NCI-H82 treated with DMSO at 0.1 percent for 48 hours (cell line): Measurements from ENCODE around the gene SCN1A.
A peak's percentile ranks its signal among the peaks of the same experiment; 100 is the strongest.
"Not testable (repeated sequence)": the region's sequence is repeated elsewhere in the genome, so short reads cannot be mapped to it uniquely, and the experiment has no call there.

Source experiments
- DNase-seq: peaks from one replicate; lab custom pipeline; 2025; ENCODE audit not compliant: unreplicated experiment; lab: John Stamatoyannopoulos, UW

Gene SCN1A

GRCh38 chr2:165989851-165990250 lies 138.0 kb downstream of the SCN1A start:
- no peak for DNase-seq

- no peak for DNase-seq
These were observed 142.7 kb downstream of the SCN1A start for GRCh38 chr2:165985120-165985519.

- DNase-seq = not testable (repeated sequence)
These were observed 155.7 kb downstream of the SCN1A start for GRCh38 chr2:165972161-165972560.

DNA sequence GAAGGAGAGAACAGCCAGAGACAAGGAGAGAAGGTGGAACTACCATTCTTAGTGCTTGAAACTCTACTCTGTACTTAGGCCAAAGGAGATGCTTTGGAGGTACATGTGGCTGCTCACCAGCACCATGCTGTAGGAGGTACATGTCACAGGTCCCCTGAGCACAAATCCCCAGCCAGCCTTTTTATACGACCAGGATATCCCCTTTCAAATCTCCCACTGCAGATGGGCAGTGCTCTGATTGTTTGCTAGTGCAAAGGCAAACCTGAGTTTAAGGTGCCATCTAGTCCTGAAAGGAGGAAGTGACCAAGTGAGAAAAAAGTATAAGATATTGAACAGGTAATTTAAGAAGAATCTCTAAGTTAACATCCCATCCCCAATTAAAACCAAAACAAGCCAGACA lies 157.2 kb downstream of the SCN1A start:
- DNase-seq = no peak

- DNase-seq = no peak
These were observed 158.6 kb downstream of the SCN1A start for GRCh38 chr2:165969227-165969626.

DNA sequence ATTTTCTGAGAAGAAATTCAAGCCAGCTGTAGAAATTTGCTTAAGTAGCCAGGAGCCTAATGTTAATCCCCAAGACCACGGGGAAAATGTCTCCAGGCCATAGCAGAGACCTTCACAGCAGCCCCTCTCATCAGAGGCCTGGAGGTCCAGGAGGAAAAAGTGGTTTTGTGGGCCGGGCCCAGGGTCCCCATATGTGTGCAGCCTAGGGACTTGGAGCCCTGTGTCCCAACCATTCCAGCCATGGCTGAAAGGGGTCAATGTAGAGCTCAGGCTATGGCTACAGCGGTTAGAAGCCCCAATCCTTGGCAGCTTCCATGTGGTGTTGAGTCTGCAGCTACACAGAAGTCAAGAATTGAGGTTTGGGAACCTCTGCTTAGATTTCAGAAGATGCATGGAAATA lies 160.1 kb downstream of the SCN1A start:
- DNase-seq = no peak

- no peak for DNase-seq
These were observed 166.0 kb downstream of the SCN1A start for GRCh38 chr2:165961818-165962217.

GRCh38 chr2:165959371-165959770 lies 168.4 kb downstream of the SCN1A start:
- no peak for DNase-seq

GRCh38 chr2:165958313-165958960 lies 169.4 kb downstream of the SCN1A start:
- no peak for DNase-seq

DNA sequence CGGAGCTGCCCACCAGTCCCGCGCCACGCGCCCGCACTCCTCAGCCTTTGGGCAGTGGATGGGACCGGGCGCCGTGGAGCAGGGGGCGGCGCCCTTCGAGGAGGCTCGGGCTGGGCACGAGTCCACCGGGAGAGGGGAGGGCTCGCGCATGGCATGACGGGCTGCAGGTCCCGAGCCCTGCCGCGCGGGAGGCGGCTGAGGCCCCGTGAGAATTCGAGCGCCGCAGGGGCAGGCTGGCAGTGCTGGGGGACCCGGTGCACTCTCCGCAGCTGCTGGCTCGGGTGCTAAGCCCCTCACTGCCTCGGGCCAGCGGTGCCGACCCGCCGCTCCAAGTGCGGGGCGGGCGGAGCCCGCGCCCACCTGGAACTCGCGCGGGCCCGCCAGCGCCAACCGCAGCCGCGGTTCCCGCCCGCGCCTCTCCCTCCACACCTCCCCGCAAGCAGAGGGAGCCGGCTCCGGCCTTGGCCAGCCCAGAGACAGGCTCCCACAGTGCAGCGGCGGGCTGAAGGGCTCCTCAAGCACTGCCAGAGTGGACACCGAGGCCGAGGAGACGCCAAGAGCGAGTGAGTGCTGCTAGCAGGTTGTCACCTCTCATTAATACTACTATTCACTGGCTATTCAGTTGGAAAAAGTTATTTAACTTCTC lies 170.7 kb downstream of the SCN1A start:
- no peak for DNase-seq

DNA sequence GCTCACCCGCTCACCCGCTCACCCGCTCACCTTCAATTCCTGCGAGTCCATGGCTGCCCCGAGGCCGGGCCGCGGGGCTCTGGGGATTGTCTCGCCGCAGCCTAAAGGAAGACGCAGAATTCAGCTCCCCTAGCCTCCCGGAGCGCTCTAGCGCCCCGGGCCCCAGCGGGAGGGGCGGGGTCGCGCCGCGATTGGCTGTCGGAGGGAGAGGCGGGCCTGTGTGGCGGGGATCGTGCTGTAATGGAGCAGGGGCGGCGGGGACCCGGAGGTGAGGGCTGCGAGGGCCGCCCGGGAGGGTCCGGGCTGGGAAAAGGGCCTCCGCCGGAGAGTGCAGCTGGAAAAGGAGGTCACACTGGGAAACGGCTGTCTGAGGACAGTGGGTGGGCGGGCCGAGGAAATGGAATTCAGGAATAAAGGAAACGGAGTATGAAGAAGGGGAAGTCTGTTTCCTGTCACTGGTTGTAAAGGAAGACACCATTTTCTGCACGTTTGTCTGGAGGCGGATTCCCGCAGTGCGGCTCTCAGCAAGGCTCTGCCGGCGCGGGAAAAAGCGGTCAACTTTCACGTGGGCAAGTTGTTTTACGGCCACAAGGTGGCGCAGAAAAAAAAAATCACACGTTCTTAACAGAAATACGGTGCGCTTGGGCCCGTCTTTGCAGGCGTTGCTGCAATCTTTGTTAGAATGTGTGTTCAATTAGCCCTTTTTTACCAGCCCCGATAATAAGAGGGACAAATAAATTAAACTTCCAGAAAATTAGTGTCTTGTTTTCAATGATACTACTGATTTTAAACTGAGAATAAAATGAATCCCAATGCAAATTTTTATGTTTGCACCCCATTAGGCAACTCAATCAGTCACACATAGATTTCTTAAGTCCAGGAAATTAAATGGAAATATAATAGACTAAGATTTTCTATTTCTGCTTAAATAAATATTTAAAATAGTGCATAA lies 173.9 kb downstream of the SCN1A start, which contains the start of gene TTC21B:
TSS of gene TTC21B (minus strand) at position 122 of the 952 bp plus-strand sequence. CDS start at position 51, 71 bp downstream.
- DNase-seq = peak; percentile 95

DNA sequence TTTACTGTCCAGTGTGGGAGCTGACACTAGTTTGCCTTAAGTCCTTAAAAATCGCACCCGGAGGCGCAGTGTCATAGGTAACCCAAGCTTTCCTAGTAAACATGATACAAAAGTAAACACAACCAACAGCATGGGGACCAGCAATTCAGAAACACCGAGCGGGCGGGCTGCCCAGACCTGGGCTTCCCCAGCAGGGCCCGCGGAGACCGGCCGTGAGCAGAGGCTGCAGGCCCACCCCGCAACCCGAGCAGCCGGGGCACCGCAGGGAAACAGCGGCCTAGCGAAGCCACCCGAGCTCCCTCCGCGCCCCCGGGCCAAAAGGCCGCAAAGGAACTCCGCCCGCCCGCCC lies 174.5 kb downstream of the SCN1A start:
- no peak for DNase-seq

GRCh38 chr2:165952741-165953211 lies 175.0 kb downstream of the SCN1A start:
- peak; percentile 2 for DNase-seq

- DNase-seq = no peak
These were observed 175.7 kb downstream of the SCN1A start for GRCh38 chr2:165952085-165952484.

- no peak for DNase-seq
These were observed 177.4 kb downstream of the SCN1A start for GRCh38 chr2:165950438-165950837.

DNA sequence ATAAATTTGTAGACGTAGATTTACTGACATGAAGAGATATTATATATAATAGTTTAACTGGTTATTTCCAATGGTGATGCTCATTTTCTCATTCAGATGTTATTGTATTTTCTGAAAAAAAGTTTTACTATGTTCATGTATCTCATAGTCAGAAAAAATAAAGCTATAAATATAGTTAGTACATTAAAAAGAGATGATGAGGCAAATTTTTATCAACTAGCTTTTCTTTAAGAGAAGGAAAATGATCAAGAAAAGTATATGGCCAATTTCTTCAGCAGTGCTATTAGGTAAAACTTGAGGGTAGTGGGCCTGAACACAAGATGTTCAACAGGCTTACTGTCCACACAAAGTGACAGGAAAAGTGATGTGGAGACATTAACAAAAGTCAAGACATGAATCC lies 186.0 kb downstream of the SCN1A start:
- DNase-seq = no peak

DNA sequence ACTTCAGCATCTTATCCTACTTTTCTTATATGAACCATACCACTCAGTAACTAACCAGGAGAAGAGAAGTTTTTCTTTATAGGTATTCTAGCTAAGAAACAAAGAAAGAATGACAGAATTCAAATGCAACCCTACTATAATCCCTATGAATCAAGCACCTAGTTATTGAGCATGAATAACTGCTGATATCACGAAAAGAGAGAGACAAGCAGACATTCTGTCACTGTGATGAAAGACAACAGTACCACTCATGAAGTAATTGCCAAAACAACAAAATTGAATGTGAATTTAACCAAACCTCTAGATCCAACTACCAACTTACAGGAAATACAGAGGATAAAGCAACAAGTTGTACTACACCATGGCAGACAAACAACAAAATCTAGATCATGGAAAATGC lies 189.6 kb downstream of the SCN1A start:
- DNase-seq = no peak
